Activated T-cell treated with anti-CD3 and anti-CD28 coated beads for 4 hours (primary cell): ENCODE results near the gene ATXN10.

Experiments
- DNase-seq: peaks from one replicate; pipeline ENCODE4 v3.0.0-alpha.2; 2020

Gene ATXN10

DNA sequence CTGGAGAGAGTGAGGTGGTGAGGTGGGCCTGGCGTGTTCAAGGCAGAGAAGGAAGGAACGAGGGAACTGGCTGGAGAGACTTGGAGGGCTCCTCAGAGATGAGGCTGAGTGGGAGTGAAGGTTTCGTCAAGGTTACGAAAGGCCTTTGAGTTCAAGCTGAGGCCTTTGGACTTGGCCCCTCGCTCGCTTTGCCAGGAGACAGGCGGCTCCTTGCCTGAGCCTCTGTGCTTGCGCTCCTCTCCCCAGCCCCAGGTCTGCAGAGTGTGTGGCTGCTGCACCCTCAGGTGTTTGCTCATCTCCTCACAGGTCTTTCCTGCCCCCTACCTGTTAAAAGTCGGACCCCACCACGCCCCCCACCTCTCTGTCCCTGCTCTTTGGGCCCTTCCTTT lies 91.6 kb downstream of the ATXN10 start:
- no peak for DNase-seq

DNA sequence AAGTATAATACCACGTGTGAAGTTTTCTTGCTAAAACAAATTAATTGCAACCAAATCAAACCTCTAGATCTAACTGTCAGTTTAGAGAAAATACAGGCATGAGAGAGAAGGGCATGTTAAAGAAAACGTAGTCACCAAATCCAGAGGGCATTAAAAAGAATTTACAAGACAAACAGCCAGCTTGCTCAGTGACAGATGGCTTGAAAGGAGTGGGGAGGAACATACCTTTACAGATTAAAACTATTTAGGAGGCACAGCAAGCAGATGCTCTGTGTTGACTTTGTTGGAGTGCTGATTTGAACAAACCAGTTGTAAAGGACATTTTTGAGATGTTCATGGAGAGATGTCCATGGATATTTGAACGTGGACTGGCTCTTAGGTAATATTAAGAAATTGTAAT lies 96.9 kb downstream of the ATXN10 start:
- DNase-seq, result no peak

DNA sequence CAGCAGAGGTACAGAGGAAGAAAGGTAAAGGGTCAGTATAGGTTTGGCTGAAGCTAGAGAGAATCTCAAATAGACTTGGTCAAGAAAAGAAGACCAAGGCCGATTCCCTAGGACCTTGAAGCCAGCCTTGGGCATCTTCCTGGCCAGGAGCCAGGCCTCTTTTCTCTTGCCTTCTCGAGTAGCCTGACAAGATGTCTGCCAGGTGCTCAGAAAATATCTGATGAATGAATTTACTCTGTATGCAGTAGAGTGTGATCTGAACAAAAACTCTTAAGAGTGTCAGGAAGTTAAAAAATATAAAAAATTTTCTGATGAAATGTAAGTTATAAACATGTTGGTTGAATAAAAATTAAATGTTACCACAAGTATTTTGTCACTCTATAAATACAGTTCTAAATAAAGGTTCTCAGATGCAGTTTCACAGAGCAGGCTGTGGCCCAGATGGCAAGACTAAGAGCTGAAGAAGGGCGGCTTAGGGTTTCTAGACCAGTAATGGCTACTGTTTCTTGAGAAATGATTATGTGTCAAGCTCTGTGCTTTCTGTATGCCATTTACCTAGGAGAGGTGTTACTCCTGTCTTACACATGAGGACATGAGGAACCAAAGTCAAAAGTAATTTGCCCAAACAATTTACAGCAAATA lies 98.1 kb downstream of the ATXN10 start:
- DNase-seq, result no peak

DNA sequence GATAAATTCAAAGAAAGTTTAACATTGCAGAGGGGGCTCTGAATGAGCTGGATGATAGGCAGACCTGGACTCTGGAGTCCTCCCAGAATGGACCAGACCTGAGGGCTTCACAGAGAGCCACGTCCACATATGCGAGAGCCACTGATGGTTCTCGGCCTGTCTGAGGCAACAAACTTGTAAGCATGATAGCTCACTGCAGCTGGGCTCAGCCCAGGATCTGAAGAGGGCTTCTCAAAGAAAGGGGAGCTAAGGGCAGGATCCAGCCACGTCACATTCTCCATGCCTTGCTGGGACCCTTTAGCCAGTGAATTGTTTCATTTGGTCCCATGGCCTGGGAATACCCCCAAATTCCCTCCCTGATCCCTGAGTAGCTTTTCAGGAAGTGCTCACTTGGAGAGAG lies 98.9 kb downstream of the ATXN10 start:
- no peak for DNase-seq

DNA sequence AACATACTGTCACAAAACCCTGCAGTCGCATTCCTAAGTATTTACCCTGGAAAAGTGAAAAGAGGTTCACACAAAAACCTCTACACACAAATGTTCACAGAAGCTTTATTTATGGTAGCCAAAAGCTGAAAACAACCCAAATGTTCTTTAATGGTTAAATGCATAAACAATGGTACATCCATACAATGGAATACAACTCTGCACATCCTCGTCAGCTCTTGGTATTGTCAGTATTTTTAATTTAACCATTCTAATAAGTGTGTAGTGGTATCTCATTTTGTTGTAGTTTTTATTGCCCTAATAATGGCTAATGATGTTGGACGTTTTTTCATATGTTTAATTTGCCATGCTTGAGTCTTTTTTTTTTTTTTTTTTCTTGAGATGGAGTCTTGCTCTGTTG lies 99.4 kb downstream of the ATXN10 start:
- DNase-seq, result no peak

DNA sequence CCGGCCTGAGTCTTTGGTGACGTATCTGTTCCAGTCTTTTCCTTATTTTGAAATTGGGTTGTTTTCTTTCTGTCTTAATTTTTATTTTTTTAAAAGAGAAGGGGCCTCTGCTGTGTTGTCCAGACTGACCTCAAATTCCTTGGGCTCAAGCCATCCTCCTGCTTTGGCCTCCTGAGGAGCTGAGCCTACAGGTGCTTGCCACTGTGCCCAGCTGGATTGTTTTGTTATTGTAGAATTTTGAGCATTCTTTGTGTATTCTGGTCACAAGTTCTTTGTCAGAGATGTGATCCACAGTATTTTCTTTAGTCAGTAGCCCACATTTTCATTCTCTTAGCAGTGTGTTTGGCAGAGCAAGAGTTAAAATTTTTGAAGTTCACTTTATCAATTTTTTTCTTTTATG lies 100.1 kb downstream of the ATXN10 start:
- no peak for DNase-seq

DNA sequence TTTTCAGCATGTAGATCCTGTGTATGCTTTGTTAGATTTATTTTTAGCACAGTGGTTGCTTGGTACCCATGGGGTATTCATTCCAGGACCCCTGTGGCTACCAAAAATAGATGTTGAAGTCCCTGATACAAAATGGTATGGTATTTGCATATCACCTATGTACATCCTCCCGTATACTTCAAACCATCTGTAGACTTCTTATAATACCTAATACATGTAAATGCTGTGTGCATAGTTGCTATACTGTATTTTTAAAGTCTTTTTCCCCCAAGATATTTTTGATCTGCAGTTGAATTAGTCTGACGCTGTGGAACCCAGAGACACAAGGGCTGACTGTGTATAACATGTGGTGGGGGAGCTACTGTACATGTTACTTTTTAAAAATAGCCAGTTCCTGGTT lies 101.1 kb downstream of the ATXN10 start:
- no peak for DNase-seq

DNA sequence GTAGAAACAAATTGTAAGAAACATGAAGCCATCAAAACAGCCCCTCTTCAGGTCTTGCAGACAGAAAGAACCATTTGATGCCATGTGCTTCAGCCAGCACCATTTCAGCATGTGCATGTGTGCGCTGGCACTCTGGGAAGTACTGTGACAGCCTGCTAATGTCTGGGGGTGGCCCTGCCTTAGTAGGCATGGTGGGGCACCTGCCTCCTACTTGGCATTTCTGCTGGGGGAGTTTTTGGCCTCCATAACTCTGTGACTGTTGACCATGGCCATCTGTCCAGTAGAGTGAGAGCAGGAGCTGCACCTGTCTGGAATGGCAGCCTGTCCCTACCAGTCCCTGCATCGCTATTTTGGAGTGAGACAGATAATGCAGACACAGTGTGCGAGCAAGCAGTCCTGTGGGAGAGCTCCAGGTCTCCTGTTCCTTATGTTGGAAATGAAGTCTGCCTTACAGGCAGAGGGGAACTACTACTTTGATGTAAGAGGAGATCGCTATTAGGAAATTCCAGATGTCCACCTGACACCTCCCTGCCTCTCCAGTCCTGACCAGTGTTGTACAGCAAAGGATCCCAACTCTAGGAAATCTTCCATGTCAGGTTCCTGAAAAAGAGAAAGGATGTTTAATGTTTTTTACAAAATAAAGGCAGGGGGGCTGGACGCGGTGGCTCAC lies 102.5 kb downstream of the ATXN10 start:
- no peak for DNase-seq

DNA sequence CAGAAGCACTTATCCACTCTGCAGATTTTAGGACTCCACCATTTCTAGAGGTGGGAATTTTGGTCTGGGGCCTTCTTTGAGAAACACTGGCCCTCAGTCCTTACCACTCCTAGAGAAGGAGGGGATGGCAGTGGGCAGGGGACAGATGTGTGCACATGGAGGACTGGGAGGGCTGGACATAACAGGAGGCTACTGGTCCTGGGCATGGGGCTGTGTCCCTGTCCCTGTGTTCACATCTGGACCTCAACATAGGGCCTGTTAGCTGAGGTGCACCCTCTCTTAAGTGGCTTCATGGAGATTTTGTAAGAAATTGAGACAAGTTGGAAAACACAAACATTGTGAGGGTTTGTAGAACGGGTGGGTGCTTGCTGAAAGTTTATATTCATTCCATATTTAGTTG lies 103.4 kb downstream of the ATXN10 start:
- DNase-seq, result no peak

DNA sequence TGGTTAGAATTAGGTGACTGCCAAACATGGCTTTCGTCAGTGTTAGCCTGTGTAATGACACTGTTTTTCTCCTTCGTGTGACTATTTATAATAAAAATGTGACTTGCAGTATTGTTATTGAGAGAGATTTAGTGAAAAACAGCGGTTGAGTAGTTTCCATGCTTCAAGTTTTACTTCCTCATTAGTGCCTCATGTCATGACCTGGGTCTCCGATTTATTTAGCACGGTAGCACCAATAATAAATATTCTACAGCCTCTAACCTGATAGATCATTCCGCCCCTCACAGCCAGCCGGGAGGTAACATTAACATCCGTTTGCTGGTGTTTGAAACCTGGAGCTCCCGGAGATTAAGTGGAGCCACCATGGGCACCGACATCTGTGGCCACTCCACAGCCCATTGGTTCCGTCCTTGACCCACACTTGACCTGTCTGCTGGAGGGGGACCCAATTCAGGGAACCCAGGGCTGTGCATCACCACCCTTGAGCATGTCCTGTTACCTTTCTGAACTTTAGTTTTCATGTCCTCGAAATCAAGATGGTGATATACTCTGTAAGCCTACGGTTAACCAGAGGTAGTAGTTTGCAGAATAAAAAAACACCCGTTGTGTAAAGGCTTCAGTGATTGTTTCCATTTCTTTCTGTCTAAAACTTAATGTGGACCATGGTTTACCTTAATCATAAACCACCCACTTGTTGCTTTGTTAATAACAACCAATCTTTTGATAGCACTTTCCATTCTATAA lies 104.1 kb downstream of the ATXN10 start:
- no peak for DNase-seq

DNA sequence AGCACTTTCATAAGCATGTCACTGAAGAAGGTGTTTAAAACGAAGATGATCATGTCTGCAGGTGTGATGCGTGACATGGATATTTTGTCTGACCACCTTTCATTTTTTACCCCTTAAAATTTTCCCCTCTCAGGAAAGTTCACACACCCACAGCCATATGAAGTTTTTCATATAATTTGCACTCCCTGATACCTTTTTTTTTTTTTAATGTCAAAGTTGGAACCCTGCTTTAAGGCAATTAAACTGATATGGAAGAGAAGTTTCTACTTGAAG lies 104.6 kb downstream of the ATXN10 start:
- DNase-seq, result no peak

DNA sequence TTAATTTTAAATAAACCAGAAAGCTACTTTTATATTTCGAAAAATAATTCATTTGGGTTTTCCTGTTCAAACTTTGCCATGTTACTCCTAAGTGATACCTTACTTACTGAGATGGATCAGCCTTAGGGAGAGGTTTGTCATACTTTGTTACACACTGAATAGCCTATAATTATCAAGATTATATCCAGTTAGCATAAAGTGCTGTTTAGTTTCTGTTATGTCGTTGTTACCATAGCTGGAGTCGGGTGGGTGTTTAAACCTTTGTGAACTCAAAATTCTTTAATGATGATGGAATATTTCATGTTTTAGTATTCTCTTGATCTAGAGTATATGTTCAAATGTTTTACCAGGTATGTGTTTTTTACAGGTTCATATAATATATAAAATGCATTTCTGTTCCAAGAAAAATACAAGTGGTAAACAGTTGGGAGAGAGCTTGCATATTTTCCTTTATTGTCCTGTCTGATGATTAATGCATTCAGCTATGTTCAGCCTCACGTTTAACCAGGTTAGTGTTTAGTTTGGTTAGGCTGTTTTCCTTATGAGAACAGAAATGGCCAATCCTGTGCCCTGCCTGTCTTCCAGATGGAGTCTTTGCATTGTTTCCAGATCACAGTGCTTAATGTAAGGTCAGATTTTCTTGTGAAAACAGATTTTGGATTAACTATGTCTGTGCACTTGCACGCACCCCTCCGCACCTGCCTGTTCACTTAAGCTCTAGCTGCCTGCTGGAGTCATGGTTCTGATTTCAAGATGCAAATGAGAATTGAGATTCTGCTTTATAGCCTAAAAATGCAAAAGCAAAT lies 105.6 kb downstream of the ATXN10 start:
- no peak for DNase-seq

DNA sequence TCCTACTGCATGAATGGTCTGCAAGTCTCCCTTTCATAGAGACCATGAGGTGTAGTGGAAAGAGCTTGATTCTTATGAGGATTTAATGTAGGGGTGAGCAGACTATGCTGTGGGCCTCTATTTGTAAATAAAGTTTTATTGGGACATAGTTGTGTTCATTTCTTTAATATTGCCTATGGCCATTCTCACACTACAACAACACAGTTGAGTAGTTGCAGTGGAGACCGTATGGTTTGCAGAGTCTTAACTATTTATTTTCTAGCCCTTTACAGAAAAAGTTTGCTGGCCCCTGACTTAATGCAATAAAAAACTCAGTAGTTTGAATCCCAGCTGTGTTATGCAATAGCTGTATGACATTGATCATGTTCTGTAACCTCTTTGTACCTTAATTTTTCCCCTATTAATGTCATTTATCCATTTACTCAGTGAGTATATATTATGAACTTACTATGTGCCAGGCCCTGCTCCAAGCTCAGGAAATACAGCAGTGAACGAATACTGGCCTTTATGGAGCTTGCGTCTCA lies 106.3 kb downstream of the ATXN10 start:
- no peak for DNase-seq

DNA sequence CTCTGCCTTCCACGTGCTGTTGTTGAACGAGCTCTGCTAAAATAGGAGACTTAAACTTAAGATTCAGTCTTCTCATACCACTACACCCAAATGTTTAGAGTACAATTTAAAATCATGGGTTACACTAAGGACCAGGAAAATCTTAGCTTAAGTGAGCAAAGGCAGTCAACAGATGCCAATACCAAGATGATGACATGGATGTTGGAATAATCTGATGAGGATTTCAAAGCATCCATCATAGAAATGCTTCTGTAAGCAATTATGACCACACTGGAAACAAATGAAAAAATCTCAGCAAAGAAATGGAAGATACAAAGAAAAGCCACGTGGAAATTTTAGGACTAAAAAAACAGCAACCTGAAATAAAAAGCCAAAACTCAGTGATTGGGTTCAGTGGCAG lies 109.8 kb downstream of the ATXN10 start:
- DNase-seq, result no peak

DNA sequence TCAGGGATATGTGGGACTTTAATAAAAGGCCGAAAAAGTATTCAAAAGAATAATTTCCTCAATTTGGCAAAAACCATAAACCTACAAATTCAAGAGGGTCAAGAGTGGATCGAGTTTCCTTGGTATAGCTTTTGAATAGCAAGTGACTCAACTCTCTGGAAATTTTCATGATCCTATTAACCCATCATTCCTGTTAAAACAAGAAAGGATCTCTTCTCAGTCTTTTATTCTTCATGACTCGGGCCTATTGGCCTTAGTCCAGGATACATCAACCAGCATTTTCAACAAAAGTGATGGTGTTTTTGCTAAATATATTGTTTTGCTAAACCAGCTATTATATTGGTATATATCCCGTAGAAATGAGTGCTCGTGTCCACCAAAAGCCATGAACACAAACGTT lies 110.3 kb downstream of the ATXN10 start:
- DNase-seq, result no peak

DNA sequence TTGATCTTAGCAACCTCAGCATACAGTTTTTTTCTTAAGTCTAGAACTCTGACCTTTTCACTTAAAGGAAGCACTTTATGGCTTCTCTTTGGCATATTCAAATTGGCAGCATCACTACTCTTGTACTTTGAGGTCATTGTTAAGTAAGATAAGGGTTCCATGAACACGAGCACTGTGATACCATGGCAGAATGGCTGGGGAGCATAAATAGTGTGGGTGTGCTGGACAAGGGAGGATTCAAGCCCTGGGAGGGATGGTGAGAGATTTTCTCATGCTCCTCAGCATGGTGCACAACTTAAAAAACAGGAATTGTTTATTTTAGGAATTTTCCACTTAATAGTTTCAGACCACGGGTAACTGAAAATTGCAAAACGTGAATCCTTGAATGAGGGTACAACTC lies 111.4 kb downstream of the ATXN10 start:
- DNase-seq, result no peak

DNA sequence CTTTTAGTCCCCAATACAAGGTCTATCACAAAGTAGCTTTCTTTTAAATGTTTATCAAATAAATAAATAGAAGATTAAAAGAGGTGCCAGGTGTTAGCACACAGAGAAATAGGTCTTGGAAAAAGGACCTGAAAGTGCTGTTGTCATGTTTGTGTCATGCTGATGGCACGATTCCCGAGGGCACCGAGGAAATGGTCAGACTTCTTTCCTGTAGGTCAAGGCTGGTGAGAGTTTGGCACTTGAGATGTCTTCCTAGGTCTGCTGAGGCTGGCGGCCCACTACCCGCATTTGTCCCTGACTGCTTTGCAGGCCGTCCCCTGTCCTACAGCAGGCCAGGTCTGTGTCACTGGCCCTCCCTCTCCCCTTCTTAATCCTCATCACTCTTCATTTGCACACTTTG lies 112.1 kb downstream of the ATXN10 start:
- no peak for DNase-seq

DNA sequence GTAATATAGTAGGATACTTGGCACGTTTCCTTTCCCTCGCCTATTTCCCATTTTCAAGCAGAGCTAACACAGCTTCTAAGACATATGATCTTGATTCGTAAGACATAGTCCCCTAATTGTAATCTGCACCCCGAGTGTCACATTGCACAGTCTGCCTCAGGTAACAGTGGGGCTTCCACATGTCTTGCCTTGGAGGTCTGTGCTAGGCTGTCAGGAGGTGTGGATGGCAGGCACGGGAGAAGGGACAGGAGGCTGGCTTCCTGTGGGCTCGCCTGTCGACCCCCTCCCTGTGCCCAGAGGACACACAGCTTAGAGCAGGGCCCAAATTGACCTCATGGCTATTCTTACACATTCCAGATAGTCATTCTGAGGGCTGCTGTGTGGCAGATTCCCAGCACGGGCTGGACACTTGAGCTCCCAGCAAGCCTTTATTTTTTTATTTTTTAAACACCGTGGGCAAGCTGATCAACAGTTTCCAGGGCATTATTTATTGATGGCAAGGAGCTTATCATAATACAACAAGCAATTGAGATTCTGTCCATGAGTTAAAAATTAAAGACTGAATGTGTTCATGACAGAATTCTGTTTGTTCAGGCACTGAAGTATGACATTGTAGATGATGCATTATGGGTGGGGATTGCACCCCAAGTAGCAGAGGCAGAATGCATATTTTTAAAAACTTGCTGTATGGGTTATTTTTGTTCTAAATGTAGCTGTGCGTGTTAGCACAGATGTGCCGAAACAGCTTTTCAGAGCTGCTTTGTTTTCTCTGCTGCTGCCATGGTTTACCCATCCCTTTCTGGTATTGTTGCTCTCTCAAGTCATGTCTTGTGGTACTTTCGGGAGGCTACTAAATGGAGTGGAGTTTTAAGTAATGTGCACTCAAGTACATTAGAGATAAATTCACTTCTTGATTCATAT lies 113.0 kb downstream of the ATXN10 start:
- no peak for DNase-seq

DNA sequence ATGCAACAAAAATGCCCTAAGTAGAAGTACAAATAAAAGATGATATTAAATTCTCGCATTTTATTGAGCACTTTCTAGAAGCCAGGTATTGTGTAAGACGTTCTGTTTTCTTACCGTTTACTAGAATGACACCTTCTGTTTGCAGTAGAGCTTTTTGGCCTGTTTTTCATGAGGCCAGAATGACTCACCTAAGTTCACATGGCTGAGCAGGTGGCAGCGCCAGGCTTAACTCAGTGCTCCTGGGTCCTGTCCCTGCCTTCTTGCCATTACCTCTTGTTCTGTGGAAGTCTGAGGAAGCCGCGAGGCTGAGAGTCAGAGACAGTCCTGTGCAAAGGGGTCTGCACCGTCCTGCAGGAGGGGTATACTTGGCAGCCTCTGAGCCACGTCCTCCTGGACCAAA lies 113.8 kb downstream of the ATXN10 start:
- DNase-seq, result no peak

DNA sequence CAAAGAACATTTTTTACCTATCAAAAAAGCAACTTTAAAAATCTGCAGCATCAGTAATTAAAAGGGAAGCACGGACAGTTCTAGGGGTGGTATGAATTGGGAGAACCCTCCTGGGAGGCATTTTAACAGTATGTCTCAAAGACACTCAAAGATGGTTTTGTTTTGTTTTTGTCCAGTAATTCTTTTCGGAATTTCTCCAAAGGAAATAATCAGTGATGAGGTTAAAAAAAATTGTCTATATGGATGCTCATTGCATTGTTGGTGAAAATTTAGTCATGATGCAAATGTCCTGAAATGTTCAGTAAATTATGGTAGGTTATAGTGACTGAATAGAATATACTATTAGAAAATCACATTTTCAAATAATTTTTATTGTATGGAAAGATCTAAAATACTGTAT lies 115.1 kb downstream of the ATXN10 start:
- DNase-seq, result no peak

DNA sequence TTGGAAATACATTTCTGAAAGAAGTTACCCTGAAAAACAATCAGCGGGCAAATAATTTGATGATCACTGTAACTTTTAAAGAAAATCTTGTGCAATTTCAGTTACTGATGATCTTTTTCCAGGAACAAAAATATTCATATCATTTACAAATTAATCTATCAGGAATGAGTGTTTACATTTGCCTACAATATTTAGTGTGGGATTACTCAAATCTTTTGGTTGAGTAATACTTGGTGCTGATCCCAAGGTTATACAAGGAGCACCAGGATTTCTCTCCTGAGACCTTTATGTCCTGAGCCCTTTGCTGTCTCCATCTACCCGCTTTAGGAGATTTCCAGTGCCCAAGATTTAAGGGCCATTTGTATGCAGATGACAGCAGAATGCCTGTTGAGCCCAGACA lies 116.1 kb downstream of the ATXN10 start:
- DNase-seq, result no peak

DNA sequence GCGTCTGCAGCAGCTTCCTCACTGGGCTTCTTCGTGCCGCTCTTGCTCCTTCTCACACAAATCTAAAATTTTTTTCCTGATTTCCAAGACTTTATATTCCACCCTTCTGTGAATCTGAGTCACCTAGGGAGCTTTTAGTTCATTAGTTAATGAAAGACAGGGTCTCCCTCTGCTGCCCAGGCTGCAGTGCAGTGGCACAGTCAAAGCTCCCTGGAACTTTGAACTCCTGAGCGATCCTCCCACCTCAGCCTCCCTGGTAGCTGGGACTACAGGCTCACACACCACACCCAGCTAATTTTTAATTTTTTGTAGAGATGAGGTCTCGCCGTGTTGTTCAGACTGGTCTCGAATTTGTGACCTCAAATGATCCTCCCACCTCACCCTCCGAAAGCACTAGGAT lies 116.9 kb downstream of the ATXN10 start:
- no peak for DNase-seq

DNA sequence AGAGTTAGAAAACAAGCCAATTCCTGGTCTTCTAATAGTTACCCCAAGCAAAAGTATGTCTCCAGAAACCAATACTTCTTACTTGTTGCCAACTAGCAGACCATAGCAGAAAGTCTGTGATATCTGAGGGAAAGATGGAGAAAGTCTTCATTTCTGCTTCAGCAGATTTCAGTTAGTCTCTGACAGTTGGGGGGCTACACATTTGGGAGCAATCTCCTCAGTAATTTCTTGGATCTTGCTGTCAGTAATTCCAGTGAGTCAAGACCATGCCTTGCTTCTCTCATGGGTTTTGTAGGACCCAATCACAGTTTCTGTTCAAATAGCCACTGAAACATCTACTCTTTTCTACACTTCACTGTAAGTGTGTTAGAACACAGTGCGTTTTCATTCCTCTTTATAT lies 118.8 kb downstream of the ATXN10 start:
- DNase-seq, result no peak
